MM.1S (cell line): ENCODE measurements around the gene STRC.
"Not testable (repeated sequence)": the region's sequence is repeated elsewhere in the genome, so short reads cannot be mapped to it uniquely, and the experiment has no call there.

Experiments used
- EZH2 ChIP-seq: fragments of 300-600 bp; sonication (generic); optimal IDR thresholded peaks from 2 replicates; pipeline ENCODE3; 2017; ENCODE audit warnings: low read depth, mild to moderate bottlenecking, antibody characterized with exemption, low read length, mixed read lengths
- EZH2phosphoT487 ChIP-seq: fragments of 300-600 bp; sonication (generic); IDR thresholded peaks from 2 replicates; pipeline ENCODE4 v1.6.1; 2018; ENCODE audit warnings: antibody characterized with exemption, low read length
- TF ChIP-seq, protein P1 (sequence below): fragments of 300-600 bp; sonication (generic); IDR thresholded peaks from 2 replicates; pipeline ENCODE4 v1.5.1; 2016; ENCODE audit warnings: antibody characterized with exemption, low read length, mixed read lengths

GRCh38 chr15:43600200-43600599 is 18.4 kb downstream of the STRC start:
- TF ChIP-seq, protein P1, sequence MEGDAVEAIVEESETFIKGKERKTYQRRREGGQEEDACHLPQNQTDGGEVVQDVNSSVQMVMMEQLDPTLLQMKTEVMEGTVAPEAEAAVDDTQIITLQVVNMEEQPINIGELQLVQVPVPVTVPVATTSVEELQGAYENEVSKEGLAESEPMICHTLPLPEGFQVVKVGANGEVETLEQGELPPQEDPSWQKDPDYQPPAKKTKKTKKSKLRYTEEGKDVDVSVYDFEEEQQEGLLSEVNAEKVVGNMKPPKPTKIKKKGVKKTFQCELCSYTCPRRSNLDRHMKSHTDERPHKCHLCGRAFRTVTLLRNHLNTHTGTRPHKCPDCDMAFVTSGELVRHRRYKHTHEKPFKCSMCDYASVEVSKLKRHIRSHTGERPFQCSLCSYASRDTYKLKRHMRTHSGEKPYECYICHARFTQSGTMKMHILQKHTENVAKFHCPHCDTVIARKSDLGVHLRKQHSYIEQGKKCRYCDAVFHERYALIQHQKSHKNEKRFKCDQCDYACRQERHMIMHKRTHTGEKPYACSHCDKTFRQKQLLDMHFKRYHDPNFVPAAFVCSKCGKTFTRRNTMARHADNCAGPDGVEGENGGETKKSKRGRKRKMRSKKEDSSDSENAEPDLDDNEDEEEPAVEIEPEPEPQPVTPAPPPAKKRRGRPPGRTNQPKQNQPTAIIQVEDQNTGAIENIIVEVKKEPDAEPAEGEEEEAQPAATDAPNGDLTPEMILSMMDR: not testable (repeated sequence)
- TF ChIP-seq EZH2, EZH2phosphoT487: not testable (repeated sequence)
